Measurements from ENCODE around the gene ARFGEF3.
"Not testable (repeated sequence)": the region's sequence is repeated elsewhere in the genome, so short reads cannot be mapped to it uniquely, and the experiment has no call there.

Gene ARFGEF3, protein sequence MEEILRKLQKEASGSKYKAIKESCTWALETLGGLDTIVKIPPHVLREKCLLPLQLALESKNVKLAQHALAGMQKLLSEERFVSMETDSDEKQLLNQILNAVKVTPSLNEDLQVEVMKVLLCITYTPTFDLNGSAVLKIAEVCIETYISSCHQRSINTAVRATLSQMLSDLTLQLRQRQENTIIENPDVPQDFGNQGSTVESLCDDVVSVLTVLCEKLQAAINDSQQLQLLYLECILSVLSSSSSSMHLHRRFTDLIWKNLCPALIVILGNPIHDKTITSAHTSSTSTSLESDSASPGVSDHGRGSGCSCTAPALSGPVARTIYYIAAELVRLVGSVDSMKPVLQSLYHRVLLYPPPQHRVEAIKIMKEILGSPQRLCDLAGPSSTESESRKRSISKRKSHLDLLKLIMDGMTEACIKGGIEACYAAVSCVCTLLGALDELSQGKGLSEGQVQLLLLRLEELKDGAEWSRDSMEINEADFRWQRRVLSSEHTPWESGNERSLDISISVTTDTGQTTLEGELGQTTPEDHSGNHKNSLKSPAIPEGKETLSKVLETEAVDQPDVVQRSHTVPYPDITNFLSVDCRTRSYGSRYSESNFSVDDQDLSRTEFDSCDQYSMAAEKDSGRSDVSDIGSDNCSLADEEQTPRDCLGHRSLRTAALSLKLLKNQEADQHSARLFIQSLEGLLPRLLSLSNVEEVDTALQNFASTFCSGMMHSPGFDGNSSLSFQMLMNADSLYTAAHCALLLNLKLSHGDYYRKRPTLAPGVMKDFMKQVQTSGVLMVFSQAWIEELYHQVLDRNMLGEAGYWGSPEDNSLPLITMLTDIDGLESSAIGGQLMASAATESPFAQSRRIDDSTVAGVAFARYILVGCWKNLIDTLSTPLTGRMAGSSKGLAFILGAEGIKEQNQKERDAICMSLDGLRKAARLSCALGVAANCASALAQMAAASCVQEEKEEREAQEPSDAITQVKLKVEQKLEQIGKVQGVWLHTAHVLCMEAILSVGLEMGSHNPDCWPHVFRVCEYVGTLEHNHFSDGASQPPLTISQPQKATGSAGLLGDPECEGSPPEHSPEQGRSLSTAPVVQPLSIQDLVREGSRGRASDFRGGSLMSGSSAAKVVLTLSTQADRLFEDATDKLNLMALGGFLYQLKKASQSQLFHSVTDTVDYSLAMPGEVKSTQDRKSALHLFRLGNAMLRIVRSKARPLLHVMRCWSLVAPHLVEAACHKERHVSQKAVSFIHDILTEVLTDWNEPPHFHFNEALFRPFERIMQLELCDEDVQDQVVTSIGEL (N-terminal part only)

GRCh38 chr6:138161338-138162110 is at the start of gene ARFGEF3:
Gene ARFGEF3, plus strand, starts transcription at chr6:138161939. Its CDS starts 148 bp downstream, at chr6:138162087.
- peak; percentile 48 for DNase-seq

- no peak for DNase-seq
Measured at GRCh38 chr6:138113588-138114210, 48.0 kb upstream of the ARFGEF3 start.

DNA sequence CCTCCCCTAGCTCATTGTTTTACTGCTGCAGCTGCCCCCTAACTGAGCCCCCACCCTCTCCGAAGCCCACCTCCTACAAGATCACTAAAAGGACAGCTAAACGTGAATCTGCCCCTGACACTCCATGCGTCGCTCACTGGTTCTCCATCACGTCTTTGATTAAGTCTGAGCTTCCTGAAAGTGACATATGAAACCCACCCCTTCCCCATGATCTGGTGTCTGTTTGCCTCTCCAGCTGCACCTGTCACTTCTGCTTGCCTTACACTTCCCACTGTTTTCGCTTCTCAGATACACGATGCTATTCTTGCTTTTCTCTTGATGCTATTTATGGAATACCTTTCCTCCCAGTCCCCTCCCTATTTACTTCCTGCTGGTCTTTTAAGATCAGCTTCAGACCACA is 46.5 kb upstream of the ARFGEF3 start:
- DNase-seq, result no peak

DNA sequence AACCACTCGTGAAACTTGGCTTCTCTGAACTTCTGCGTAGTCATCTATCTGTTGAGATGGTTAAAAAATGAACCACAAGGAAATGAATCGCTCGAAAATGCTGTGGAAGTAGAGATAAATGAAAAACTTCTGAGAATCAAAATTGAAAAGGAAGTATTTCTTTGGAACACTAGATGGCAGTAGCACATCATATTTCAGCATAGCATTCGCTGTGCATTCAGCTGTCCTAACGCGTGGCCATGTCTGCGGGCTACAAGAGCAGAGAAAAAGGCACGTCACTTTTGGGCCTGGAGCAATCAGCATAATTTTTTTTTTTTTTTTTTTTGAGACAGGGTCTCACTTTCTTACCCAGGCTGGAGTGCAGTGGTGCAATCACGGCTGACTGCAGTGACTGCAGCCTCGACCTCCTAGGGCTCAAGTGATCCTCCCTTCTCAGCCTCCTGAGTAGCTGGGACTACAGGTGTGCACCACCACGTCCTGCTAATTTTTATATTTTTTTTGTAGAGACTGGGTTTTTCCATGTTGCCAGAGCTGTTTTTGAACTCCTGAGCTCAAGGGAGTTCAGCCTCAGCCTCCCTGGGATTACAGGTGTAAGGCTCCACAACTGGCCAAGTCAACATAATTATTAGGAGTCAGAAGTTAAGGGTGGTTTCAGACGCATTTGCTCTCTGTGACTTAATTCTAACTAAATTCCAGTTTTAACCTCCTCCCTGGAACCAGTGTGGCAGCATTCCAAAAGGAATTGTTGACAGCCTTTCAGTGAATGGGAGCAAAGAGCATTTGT is 45.7 kb upstream of the ARFGEF3 start:
- DNase-seq, result no peak

GRCh38 chr6:138116661-138116999 is 45.1 kb upstream of the ARFGEF3 start:
- DNase-seq, result no peak

- DNase-seq, result no peak
Measured at GRCh38 chr6:138117376-138117914, 44.3 kb upstream of the ARFGEF3 start.

GRCh38 chr6:138119229-138119628 is 42.5 kb upstream of the ARFGEF3 start:
- DNase-seq, result not testable (repeated sequence)

DNA sequence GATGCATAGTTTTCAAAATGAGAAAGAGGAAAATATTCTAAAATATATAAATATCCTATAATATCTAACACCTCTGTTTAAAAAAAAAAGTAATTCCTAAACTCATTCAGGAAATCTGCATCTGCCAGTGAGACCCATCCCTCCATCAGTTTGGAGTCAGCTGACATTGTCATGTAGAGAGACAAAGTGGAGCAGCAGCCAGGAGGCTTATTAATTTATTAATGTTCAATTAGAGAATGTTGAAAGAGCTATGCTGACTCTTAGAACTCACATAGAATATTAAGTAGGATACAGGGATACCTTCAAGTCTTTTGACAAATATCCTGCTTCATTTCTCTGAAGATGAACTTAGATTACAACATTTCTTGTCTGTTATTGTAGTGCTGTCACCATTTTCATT is 41.8 kb upstream of the ARFGEF3 start:
- DNase-seq, result no peak

GRCh38 chr6:138124096-138124495 is 37.6 kb upstream of the ARFGEF3 start:
- no peak for DNase-seq

DNA sequence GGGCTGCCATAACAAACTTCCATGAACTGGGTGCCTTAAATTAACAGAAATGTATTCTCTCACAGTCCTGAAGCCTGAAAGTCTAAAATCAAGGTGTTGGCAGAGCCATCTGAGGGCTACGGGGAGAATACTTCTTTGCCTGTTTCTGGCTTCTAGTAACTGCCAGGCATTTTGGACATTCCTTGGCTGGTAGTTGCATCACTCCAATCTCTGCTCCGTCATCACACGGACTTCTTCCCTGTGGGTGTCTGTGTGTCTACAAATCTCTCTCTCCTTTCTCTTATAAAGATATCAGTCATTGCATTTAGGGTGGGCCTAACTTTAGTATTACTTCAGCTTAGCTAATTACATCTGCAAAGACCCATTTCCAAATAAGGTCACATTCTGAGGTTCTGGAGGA is 33.6 kb upstream of the ARFGEF3 start:
- DNase-seq, result no peak

- no peak for DNase-seq
Measured at GRCh38 chr6:138129190-138129589, 32.5 kb upstream of the ARFGEF3 start.

DNA sequence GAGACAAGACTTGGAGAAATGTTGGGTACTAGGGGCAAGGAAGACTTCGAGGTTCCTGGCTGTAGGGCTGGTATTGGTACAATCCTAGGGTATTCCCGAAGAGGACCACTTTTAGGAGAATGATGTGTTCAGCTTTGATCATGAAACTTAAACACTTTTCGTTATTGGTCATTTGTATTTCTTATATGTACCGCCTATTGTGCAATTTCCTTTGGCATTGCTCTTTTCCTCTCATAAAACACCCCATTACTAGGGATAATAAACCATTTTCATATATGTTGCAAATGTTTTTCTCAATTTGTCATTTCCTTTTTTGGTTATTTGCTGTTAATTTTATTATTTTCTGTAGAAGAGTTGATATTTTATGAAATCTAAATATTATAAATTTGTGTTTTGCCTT is 18.9 kb upstream of the ARFGEF3 start:
- DNase-seq, result no peak

DNA sequence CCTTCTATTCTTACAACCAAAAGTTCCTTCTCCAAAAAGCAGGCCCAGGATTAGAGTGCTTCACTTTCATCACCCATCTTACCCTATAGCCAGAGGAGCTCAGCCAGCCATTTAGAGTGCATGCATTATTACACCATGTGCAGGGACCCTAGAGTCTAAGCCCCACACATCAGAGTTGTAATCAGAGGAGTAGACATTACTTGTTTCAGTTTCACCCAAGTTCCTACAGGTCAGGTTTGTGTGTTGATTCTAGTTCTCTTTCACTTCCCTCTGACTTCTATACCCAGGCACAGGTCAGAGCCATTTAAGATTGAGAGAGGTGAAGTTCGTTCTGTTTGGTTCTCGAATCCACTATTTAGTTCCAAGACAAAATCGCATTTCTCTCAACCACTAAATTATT is 16.3 kb upstream of the ARFGEF3 start:
- no peak for DNase-seq

DNA sequence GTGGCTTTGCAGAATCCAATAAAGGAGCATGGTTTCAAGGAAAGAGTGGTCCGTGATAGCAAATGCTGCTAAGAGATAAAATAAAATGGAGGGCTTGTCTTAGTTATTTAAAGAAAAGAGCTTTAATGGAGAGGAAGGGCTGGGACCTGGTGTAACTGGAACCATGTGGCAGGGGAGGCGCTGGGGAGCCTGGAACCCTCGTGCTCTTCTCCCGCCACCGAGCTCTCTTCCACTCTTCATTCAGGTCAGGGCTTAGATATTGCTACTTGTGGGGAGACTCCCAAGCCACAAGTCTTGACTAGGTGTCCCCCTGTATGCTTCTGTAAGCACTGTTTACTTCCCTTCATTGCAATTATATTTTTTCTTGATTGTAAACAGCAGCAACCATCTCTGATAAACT is 15.2 kb upstream of the ARFGEF3 start:
- no peak for DNase-seq

GRCh38 chr6:138155443-138155842 is 6.3 kb upstream of the ARFGEF3 start:
- DNase-seq, result no peak

- no peak for DNase-seq
Measured at GRCh38 chr6:138157986-138158638, 3.6 kb upstream of the ARFGEF3 start.

GRCh38 chr6:138159246-138159645 is 2.5 kb upstream of the ARFGEF3 start:
- no peak for DNase-seq

DNA sequence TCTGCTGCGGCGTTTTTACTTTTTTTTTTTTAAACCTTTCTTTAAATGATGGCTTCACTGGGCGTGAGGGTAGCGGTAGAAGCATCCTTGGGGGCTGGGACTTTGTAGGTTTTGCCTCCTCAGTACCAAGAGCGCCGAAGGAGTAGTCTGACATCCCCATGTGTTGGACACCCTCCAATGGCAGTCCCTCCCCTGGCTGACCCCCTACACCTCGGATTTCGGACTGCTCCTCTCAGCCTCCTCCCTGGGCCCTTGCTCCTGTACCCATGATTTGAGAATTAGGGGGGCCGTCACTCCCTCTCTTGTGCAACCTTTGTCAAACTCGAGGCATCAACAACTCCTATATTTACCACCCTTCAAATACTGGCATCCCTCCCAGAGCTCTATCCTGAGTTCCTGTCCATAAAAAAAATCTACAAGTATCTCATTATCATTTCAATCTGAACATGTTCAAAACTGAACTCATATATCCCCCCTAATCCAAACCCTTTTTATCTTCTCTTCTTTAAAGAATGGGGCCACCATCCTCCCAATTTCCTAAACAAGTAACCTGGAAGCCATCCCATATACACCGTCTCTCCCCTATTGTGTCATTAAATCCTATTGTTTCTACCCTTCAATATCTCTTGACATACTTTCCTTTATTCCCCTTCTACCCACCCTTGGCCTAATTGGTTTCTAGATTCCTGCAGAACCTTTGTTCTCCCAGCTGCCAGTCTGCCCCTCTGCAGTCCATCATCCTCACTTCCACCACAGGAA is 1.2 kb upstream of the ARFGEF3 start:
- DNase-seq, result no peak

- DNase-seq, result no peak
Measured at GRCh38 chr6:138161088-138161337, 726 bp upstream of the ARFGEF3 start.

Measured in activated T-cell treated with anti-CD3 and anti-CD28 coated beads for 4 hours (primary cell).